HEK293 (cell line): ENCODE measurements around the gene HOXD10.

ENCODE experiments used
- BCL11A ChIP-seq: fragments of 450-650 bp; formaldehyde crosslinking; IDR thresholded peaks from 2 replicates; pipeline ENCODE4 v1.5.1; 2016; ENCODE audit warnings: low read depth, missing biosample characterization, missing genetic modification characterization
- CTCF ChIP-seq: fragments of 450-650 bp; formaldehyde crosslinking; IDR thresholded peaks from 2 replicates; pipeline ENCODE4 v1.5.1; 2016; ENCODE audit warnings: missing biosample characterization, missing genetic modification characterization
- ELK4 ChIP-seq: IDR thresholded peaks from 2 replicates; pipeline ENCODE4 v1.6.1; 2011; ENCODE audit warnings: mild to moderate bottlenecking, low read depth, low read length, borderline replicate concordance
- IKZF3 ChIP-seq: fragments of 450-650 bp; IDR thresholded peaks from 2 replicates; pipeline ENCODE4 v1.5.0; 2018; ENCODE audit warnings: missing biosample characterization, mild to moderate bottlenecking, missing genetic modification characterization, moderate library complexity
- PATZ1 ChIP-seq: fragments of 450-650 bp; formaldehyde crosslinking; IDR thresholded peaks from 2 replicates; pipeline ENCODE4 v1.5.1; 2016; ENCODE audit warnings: missing biosample characterization, missing genetic modification characterization
- REST ChIP-seq: fragments of 450-650 bp; formaldehyde crosslinking; IDR thresholded peaks from 2 replicates; pipeline ENCODE4 v1.5.1; 2016; ENCODE audit warnings: missing biosample characterization, missing genetic modification characterization
- SETDB1 ChIP-seq: IDR thresholded peaks from one replicate; pipeline ENCODE4 v1.6.1; 2017; ENCODE audit warnings: mild to moderate bottlenecking, low read length, moderate library complexity, mixed read lengths; ENCODE audit not compliant: insufficient read length
- SP2 ChIP-seq: fragments of 450-650 bp; formaldehyde crosslinking; IDR thresholded peaks from 2 replicates; pipeline ENCODE4 v1.5.1; 2016; ENCODE audit warnings: missing biosample characterization, missing genetic modification characterization
- ZBTB21 ChIP-seq: fragments of 450-650 bp; formaldehyde crosslinking; IDR thresholded peaks from 2 replicates; pipeline ENCODE4 v1.5.1; 2017; ENCODE audit warnings: missing biosample characterization, missing genetic modification characterization
- ZFP69B ChIP-seq: fragments of 450-650 bp; formaldehyde crosslinking; IDR thresholded peaks from 2 replicates; pipeline ENCODE4 v1.5.1; 2016; ENCODE audit warnings: missing biosample characterization, missing genetic modification characterization
- ZNF146 ChIP-seq: fragments of 450-650 bp; formaldehyde crosslinking; IDR thresholded peaks from 2 replicates; pipeline ENCODE4 v1.5.1; 2016; ENCODE audit warnings: missing biosample characterization, missing genetic modification characterization
- ZNF24 ChIP-seq: fragments of 450-650 bp; formaldehyde crosslinking; IDR thresholded peaks from 2 replicates; pipeline ENCODE4 v1.5.1; 2016; ENCODE audit warnings: missing biosample characterization, missing genetic modification characterization
- ZNF292 ChIP-seq: fragments of 450-650 bp; formaldehyde crosslinking; IDR thresholded peaks from 2 replicates; pipeline ENCODE4 v1.5.1; 2016; ENCODE audit warnings: low read depth, missing biosample characterization, missing genetic modification characterization, borderline replicate concordance
- ZNF830 ChIP-seq: fragments of 450-650 bp; IDR thresholded peaks from 2 replicates; pipeline ENCODE4 v1.5.0; 2018; ENCODE audit warnings: missing biosample characterization, missing genetic modification characterization, low read depth, mild to moderate bottlenecking, moderate library complexity

- TF ChIP-seq PATZ1, result no peak
- no peak for TF ChIP-seq BCL11A (tag by site-specific recombination)
- no peak for TF ChIP-seq IKZF3 (tag by site-specific recombination)
- no peak for TF ChIP-seq ZNF24
- TF ChIP-seq ZNF830, result no peak
- no peak for TF ChIP-seq ZNF292 (tag by site-specific recombination)
- TF ChIP-seq CTCF (tag by site-specific recombination), result no peak
- no peak for TF ChIP-seq ELK4
- no peak for TF ChIP-seq REST
- TF ChIP-seq SP2 (tag by site-specific recombination), result no peak
- TF ChIP-seq SETDB1, result no peak
- no peak for TF ChIP-seq ZNF146 (tag by site-specific recombination)
- TF ChIP-seq ZFP69B (tag by site-specific recombination), result no peak
- TF ChIP-seq ZBTB21 (tag by site-specific recombination), result no peak
Measured at GRCh38 chr2:176134035-176134434, 17.5 kb downstream of the HOXD10 start.
